Choroid plexus epithelial cell (primary cell): ENCODE data around the gene L3MBTL4.

ENCODE experiments used
- DNase-seq: peaks from one replicate; pipeline ENCODE4 v3.0.0-alpha.2; 2010; ENCODE audit warnings: low read depth
- H3K4me3 ChIP-seq: 2 replicates; pipeline ENCODE4 v1.5.1; 2011; ENCODE audit warnings: low read depth, mild to moderate bottlenecking, control low read depth, low read length, moderate library complexity
- TF ChIP-seq, protein P1 (sequence below): conservative IDR thresholded peaks from 2 replicates; pipeline ENCODE4 v1.5.1; 2011; ENCODE audit warnings: low read depth, mild to moderate bottlenecking, control low read depth, inconsistent platforms, low read length, moderate library complexity

Gene L3MBTL4

DNA sequence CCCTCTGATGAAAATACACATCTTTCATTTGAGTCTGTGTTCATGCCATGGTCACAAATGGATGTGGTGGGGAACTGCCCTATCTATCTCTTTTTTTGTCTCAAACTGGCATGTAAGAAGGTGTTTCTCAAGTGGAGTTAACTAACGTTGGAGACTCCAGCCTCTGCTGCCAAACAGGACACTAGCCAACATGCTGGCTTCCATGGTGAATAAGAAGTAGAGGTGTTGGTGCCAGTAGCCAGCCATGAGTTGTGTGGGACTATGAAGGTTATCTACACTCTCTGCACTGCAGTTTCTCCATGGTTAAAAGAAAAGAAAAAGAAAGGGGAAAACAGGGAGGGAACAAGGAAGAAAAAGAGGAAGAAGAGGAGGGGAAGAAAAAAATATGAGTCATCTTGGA, 370.4 kb downstream of the L3MBTL4 start:
- TF ChIP-seq, protein P1, sequence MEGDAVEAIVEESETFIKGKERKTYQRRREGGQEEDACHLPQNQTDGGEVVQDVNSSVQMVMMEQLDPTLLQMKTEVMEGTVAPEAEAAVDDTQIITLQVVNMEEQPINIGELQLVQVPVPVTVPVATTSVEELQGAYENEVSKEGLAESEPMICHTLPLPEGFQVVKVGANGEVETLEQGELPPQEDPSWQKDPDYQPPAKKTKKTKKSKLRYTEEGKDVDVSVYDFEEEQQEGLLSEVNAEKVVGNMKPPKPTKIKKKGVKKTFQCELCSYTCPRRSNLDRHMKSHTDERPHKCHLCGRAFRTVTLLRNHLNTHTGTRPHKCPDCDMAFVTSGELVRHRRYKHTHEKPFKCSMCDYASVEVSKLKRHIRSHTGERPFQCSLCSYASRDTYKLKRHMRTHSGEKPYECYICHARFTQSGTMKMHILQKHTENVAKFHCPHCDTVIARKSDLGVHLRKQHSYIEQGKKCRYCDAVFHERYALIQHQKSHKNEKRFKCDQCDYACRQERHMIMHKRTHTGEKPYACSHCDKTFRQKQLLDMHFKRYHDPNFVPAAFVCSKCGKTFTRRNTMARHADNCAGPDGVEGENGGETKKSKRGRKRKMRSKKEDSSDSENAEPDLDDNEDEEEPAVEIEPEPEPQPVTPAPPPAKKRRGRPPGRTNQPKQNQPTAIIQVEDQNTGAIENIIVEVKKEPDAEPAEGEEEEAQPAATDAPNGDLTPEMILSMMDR: no peak
- no peak overlapping the region for H3K4me3 ChIP-seq
- DNase-seq: no peak

DNA sequence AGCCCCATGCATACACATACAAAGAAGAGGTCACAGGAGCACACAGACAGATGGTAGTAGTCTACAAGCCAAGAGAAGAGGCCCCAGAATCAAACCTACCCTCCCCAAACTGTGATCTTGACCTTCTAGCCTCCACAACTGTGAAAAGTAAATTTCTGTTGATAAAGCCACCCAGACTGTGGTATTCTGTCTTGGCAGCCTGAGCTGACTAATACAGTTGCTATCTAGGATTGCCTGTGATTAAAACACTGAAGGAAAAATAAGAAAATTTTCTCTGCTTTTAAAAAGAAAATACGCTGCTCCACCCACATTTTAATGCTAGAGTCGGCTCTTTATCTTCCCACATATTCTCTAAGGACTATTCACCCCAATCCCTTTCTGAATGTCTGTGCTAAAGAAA, 375.7 kb downstream of the L3MBTL4 start:
- H3K4me3 ChIP-seq: no peak overlapping the region
- DNase-seq: peak; percentile 64
- TF ChIP-seq, protein P1: no peak

DNA sequence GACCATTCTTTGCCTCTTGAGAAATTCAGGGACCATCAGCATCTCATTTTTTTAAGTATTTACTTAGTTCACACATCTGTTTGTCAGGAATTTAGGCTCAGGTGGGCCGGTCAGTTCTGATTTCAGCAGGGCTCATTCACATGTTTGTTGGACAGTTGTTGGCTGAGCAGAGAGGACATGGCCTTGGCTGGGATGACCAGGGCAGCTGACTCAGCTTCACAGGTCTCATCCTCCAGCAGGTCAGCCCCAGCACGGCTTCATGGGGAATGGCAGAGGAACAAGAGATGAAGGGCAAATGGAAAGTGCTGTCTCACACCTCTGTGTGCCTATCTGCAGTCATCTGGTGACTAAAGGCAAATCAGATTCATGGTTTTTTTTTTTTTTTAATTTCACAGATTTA, 383.3 kb downstream of the L3MBTL4 start:
- DNase-seq: no peak
- TF ChIP-seq, protein P1: no peak
- H3K4me3 ChIP-seq: no peak overlapping the region

DNA sequence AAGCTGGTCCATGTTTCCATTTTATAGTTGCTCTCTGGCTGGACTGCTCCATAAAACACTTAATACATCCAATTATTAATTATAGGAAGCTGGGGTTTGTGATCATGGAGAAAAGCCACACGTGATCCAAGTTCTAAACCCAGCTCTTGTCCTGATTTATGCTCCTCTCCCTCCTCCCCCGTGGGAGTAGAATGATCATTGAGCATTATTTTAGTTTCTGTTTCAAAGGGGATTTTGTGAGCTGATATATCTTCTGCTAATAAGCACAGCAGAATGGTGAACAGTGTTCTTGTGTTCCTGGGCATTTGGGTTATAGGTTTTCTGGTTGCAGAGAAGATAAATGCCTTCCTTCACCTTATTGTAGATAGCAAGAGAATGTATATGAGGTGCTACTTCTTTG, 383.7 kb downstream of the L3MBTL4 start:
- TF ChIP-seq, protein P1: no peak
- H3K4me3 ChIP-seq: no peak overlapping the region
- DNase-seq: no peak

DNA sequence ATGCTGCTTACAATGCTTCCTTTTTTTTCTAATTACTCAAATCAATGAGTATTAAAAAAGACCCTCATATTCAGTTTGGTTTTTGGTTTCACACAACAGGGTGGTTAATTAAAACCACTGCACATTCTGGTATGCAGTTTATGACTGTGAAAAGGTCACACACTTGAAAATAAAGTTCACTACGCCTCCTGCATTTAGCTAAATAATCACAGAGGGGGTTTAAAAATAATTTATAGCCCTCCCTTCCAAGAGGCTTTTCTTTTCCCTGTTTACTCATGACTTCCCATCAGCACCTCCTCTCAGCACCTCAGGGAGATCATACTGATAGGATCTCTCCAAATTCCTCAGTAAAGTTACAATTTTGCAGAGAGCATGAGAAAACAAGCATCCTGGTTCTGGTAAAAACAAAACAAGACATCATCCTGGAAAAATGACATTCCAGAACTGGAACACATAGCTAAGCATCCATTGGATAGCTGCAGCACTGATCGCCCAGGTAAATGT, 389.9 kb downstream of the L3MBTL4 start:
- DNase-seq: no peak
- H3K4me3 ChIP-seq: no peak overlapping the region
- TF ChIP-seq, protein P1: no peak

DNA sequence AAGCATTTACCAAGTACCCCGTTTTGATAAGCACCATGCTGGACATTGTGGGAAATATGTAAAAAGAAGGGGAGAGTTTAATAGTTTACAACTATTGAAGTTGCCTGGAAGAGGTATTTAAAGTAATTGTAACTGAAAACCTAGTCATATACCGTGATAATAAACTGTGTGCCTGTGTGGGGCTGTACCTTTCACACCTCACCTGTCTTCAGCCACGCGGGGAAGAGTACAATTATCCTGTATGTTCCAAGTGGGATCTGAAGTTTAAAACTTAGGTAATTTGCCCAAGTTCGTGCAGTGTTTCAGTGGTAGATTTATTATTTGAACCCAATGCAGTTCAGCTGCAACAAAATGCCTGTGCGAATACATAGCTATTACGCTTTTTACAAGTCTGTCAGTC, 391.2 kb downstream of the L3MBTL4 start:
- H3K4me3 ChIP-seq: no peak overlapping the region
- TF ChIP-seq, protein P1: no peak
- no peak for DNase-seq

DNA sequence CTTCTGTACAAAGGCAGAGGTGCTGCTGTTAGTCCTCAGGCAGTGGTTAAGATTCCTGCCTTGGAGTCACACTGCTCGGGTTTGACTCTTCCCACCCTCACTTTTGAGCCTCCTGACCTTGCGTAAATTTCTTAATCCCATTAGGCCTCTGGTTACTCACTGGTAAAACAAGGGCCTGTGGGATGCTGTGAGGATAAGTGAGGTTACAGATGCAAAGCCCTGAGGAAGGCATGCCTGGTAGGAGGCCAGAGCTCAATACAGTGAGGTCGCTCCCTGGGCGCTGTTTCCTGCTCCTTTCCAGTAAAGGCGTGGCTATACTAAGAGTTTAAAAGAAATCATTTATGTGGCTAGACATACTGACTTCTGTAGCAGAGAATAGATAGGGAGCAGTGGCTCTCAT, 391.9 kb downstream of the L3MBTL4 start:
- peak; percentile 59 for DNase-seq
- TF ChIP-seq, protein P1: no peak
- H3K4me3 ChIP-seq: no peak overlapping the region
